Activated naive CD4-positive, alpha-beta T cell (primary cell): Measurements from ENCODE around the gene SPACA4.

Experiments
- DNase-seq, 4 experiments: peaks; one replicate each; lab custom pipeline; 2025; lab: John Stamatoyannopoulos, UW

SPACA4 gene

DNA sequence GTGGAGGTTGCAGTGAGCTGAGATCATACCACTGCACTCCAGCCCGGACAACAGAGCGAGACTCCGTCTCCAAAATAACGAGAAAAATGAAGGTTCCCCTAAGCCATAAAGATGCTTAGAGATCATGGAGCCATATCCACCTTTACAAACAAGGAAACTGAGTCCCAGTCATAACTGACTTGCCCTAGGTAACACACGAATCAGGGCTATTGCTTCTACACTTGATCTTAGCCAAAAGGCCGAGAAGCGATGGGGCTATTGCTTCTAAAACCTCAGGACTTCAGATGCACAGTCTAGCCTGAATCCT is 27.4 kb downstream of the SPACA4 start:
- no peak for DNase-seq

DNA sequence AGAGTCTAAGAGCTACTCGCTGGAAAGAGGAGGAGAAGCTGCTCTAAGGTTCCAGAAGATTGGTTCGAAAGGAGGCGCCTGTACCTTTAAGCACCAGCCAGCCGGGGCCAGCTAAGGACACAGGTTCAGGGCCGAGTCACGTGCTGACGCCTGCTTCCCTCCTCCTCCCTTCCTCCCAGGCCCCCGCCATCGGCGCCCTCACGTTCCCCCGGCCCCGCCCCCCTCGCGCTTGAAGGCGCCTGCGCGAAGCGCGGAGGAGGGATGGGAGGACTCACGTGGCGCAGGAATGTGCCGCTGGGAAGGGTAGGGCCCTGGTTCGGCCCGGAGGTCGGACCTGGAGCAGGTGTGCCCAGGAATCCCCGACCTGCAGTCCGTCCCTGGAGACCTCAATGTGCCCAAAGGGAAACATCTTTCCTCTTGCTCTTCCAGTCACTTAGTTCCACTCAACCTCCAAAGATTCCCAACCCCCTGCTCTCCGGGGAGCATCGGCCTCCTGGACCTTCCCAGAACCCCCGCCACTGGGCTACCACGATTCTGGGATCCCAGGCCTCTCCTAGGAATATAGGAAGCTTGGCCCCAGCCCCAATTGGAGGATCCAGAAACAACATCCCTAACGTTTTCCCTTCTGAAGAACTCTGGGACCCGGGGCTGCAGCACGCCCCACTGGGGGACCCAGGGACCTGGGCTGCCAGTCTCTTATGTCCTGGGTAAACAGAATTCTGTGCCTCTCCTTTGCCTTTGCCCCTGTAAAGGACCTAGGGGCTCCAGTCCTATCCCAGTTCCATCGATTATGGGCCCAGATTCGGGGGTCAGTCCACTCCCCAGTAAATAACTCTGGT is 28.1 kb downstream of the SPACA4 start:
- peak; percentile 78 to 93 (median 90) for DNase-seq

GRCh38 chr19:48635263-48635965 is 28.9 kb downstream of the SPACA4 start:
- peak; percentile 57 to 82 (median 72) for DNase-seq

DNA sequence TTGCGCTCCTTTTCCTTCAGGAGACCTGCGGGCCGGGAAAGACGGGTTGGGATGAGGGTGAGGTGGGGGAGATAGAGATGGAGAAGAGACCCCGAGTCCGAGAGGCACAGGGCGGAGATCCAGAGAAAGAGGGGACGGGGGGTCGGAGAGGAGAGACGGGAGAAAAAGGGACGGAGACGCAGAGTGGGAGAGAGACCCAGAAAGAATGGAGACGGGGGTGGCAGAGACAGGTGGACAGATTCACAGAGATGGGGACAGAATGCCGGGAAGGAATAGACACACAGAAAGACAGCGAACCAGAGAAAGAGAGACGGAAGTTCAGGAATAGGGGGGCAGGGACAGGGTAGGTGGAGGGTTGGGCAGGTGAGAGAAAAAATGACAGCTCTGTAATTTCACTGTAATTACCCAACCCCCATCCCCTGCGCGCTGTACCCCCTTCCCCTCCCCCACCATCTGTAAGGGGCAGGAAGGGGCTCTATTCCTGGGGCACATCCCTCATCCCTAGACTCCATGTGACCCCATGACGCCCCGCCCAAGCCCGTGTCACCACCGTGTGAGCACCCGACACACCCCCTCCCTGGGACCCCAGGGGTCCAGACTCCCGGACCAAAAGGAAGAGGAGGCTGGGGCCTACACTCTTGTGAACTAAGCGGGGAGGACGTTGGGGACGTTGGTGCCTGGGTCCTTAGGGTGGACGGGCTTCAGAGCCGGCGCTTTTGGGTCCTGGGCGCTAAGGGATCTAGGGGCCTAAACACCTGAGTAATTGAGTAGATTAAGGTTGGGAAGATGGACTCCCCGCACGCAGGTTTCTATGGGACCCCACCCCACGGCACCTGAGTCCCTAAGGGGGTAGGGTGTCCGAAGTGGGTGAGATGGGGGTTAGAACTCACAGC is 29.7 kb downstream of the SPACA4 start:
- DNase-seq, result peak in 1 of 4 experiments; percentile 24

DNA sequence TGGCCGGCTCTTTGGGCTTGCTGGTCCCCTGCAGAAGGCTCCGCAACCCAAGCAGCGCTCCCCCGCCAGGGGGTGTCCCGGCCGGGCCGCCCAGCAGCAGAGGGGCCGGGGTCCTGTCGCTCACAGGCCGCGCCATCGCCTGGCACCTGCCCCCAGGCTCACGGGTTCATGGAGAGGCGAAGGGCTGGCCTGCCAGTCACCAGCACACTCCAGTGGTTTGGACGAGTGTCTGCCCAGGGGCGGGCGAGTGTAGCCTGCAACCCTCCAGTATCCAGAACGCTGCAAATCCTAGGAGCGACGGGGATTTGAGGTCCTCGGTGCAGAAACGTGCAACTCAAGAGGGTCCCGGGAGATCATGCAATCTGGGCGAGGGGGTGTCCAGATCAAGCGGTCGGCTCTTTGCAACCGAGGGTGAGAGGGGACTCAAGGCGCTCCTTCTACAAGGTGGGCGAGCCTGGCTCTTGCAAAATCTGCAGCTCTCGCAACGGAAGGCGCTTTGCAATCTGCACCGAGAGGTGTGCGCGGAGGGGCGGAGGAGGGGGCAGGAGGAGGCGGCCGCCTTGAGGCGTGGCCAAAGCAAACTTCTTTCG is 30.4 kb downstream of the SPACA4 start, which contains the start of gene DBP:
Gene DBP, minus strand, starts transcription at position 521 of the 590 bp plus-strand sequence. Its CDS starts 385 bp downstream, at position 136.
- DNase-seq, result peak in 1 of 4 experiments; percentile 55

- DNase-seq, result peak; percentile 95 to 99 (median 97)
Measured at GRCh38 chr19:48637449-48637947, 31.0 kb downstream of the SPACA4 start.

DNA sequence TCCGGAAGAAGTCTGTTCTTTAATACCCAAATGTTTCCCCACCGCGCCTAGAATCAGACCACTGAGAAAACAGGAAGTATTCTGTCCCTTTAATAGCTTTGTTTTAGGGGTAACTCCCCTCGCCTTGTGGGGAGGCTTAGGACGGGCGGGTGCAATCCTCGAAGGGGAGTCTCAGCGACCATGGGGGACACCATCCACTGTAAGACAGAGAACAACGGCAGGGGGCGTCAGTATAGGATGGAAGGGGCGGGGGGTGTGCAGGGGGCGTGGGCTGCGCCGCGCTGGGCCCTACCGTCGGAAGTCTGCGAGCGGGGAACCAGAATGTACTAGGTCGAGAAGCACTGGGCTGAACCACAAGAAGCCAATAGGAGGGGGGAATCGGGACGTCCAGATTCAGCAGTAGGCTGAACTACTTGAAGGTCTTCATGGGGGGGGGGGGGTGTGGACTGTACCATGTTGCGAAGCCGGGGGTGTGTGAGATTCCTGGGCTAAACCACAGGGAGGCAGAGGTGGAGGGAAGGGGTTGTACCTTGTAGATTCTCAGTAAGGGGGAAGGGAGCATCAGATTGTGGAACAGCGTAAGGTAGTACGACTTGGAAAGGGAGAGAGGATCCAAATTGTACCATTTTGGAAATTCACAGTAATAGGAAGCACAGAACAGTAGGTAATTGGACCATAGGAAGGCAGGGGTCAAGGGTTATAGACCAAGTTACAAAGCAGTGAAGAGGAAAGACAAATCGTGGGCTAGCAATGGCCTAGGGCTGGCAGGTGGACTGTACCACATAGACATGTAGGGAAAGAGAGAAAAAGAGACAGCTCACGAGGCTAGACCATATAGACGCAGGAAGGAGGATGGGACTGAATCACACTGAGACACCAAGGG is 31.6 kb downstream of the SPACA4 start:
- peak; percentile 49 to 78 (median 68) for DNase-seq

DNA sequence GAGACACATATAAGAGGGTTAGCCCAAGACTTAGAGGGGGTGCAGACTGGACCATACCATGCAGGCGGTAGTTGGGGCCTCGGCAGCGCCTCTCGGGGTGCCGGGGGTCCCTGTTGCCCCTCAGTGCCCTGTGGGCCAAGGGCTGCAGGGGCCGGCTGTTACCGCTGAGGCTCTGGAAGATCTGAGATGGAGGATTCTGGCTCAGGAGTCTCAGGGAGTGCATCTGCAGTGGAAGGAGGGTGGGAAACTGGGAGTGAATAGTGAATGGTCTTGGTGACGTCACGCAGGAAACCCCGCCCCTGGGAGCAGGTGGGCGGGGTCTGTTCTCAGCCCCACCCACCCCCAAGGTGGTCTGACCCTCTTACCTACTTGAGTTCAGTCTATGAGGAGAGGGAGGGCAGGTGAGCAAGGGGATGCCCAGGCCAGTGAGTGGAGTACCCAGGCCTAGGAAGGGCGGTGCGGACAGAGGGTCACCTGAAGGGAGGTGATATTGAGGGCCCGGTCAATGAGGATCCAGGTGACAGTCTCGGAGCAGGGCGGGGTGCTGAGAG is 32.4 kb downstream of the SPACA4 start:
- no peak for DNase-seq

DNA sequence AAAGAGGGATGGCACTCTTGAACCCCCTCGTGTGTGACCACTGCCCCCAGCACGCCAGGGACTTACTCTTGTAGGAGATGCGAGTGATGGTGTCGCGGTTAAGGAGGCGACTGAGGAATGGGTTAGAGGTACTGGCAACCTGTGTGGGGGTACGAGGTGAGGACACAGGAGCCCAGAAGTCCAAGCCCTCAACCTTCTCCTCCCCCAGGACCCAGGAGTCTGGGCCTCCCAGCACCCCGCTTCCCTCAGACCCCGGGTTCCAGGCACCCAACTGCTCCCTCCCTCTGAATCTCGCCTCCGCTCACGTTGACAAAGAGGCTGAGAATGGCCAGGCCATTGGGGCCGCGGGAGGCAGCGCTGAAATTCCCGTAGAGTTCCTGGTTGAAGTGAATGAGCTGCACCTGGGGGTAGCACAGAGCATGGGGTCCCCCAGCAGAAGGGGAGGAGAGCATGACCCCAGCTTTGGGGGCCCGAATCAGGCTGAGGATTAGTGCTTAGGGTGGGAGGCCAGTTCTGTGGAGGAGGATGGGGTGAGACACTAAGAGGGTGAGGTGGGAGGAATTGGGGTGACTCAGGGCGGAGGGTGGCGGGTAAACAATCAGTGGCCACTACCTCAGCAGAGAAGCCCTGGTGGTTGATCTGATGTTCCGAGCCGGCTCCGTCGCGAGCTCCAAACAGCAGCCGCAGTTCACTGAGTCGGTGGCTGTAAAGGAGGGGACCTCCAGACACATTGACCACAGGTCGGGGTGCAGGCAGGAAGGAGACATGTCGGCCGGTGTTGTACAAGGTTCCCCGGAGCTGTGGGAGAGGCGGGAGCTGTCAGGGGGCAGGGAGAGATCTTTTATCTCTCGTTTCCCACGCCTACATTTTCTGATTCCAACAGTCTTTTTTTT is 33.2 kb downstream of the SPACA4 start:
- no peak for DNase-seq

DNA sequence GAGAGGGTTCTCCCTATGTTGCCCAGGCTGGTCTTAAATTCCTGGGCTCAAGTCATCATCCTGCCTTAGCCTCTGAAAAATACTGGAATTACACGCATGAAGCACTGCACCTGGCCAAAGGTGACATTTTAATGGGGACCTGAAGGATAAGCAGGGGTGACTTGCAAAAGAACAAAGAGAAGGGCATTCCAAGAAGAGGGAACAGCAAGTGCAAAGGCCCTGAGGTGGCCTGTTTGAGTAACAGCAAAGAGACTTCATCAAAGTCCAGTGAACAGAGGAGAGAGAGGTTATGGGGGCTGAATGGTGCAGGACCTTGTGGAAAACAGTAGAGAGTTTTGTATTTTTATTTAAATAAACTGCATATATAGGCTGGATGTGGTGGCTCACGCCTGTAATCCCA is 35.3 kb downstream of the SPACA4 start:
- no peak for DNase-seq

DNA sequence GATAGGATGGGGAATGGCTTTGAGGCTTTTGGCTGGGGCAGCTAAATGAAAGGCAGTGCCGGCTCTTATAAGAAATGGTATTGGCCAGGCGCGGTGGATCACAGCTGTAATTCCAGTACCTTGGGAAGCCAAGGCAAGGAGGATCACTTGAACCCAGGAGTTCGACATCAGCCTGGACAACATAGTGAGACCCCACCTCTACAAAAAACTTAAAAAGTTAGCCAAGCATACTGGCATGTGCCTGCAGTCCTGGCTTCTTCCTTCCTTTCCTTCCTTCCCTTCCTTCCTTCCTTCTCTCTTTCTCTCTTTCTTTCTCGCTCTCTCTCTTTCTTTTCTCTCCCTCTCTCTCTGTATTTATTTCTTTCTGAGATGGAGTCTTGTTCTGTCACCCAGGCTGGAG is 36.3 kb downstream of the SPACA4 start:
- DNase-seq, result no peak

- no peak for DNase-seq
Measured at GRCh38 chr19:48644355-48644754, 37.8 kb downstream of the SPACA4 start.

DNA sequence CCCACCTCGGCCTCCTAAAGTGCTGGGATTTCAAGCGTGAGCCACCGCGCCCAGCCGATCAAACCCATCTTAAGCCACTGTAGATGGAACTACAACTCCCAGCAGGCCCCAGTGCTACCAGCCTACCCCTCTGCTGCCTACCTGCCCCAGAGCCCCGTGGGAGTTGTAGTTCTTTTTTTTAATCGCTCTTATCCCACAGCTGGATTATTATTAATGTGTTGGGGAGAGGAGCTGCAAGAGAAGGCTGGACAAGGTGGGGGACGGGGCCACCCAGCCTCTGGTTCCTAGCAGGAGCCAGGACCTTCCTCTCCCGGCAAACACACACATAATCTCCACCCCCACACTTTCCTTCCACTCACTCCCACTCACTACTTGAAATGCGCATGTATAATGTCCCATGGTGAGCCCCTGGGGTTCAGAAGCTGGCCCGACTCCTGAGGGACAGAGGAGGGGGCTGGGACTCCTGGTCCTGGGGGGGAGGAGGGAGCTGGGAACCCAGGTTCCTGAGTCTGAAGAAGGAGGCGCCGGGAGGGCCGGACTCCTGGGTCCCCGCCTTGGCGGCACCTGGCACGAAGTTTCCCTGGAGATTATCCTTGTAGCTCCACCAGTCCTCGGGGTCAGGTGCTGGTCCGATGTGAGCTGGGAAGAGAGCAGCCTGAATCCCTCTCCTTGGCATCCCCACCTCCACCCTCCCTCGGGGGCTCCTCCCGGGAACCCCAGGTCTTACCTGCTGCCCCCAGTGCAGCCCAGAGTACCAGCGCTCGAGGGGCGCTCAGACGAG is 38.5 kb downstream of the SPACA4 start:
- DNase-seq, result peak in 3 of 4 experiments; percentile 44 to 61 (median 46)

DNA sequence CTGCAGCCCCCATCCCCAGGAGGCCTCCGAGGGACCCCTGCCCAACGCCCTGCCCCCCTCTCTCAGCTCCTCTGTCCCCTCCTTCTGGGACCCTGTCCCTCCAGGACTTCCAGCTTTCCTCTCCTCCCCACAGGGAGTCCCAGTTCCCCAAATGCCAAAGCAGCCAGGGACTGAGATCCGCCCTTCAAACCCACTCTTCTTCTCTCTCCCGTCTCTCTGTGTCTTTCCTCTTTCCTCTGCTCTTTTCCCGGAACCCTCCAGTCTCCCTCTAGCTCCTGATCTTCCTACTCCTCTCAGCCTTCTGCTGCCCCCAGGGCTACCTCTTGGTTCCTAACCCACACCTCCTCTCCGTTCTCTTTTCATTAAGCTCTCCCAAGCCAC is 39.1 kb downstream of the SPACA4 start:
- DNase-seq, result no peak

- DNase-seq, result peak; percentile 73 to 88 (median 82)
Measured at GRCh38 chr19:48646001-48646721, 39.6 kb downstream of the SPACA4 start, which contains the start of gene CA11. TSS of gene CA11 (minus strand) at chr19:48646187. CDS start at chr19:48645632, 555 bp downstream.

- DNase-seq, result no peak
Measured at GRCh38 chr19:48646722-48647216, 40.2 kb downstream of the SPACA4 start.

GRCh38 chr19:48648134-48648533 is 41.6 kb downstream of the SPACA4 start:
- DNase-seq, result no peak
